OCI-LY1 (cell line): ENCODE results near the gene LIMA1.

Experiments
- H2AFZ ChIP-seq: fragments of 200-600 bp; sonication (generic), shearing (Covaris generic); 2 replicates; pipeline ENCODE4 v1.6.0; 2014; ENCODE audit warnings: antibody characterized with exemption, mild to moderate bottlenecking, low read length
- H3F3A ChIP-seq: fragments of 200-600 bp; sonication (generic), shearing (Covaris generic); 2 replicates; pipeline ENCODE4 v1.6.0; 2014; ENCODE audit warnings: mild to moderate bottlenecking, antibody characterized with exemption, low read length, moderate library complexity; ENCODE audit not compliant: insufficient read depth
- H3K27ac ChIP-seq: fragments of 200-600 bp; sonication (generic); 2 replicates; pipeline ENCODE4 v1.5.1; 2014; ENCODE audit warnings: low read length, mixed run types, mild to moderate bottlenecking, low read depth; ENCODE audit not compliant: poor library complexity, severe bottlenecking
- H3K27me3 ChIP-seq: fragments of 200-600 bp; sonication (generic); 2 replicates; pipeline ENCODE4 v1.6.0; 2014; ENCODE audit warnings: antibody characterized with exemption, mild to moderate bottlenecking, low read length, moderate library complexity; ENCODE audit not compliant: insufficient read depth
- H3K36me3 ChIP-seq: fragments of 200-600 bp; sonication (generic); 2 replicates; pipeline ENCODE4 v1.6.1; 2014; ENCODE audit warnings: mild to moderate bottlenecking, antibody characterized with exemption, low read length, moderate library complexity, mixed read lengths; ENCODE audit not compliant: insufficient read depth
- H3K4me1 ChIP-seq: fragments of 200-600 bp; sonication (generic); 2 replicates; pipeline ENCODE4 v1.5.1; 2014; ENCODE audit warnings: mild to moderate bottlenecking, low read length, moderate library complexity; ENCODE audit not compliant: insufficient read depth, severe bottlenecking
- H3K4me2 ChIP-seq: fragments of 200-600 bp; sonication (generic), shearing (Covaris generic); 2 replicates; pipeline ENCODE4 v1.6.1; 2014; ENCODE audit warnings: low read length
- H3K4me3 ChIP-seq: fragments of 200-600 bp; sonication (generic); 2 replicates; pipeline ENCODE4 v1.5.1; 2014; ENCODE audit warnings: low read length, low read depth, mild to moderate bottlenecking, mixed read lengths; ENCODE audit not compliant: poor library complexity, severe bottlenecking
- H3K79me2 ChIP-seq: fragments of 200-600 bp; shearing (Covaris generic); 2 replicates; pipeline ENCODE4 v1.6.1; 2016; ENCODE audit warnings: mixed run types, low read length, mixed read lengths; ENCODE audit not compliant: insufficient read depth
- H3K9ac ChIP-seq: fragments of 200-600 bp; sonication (generic), shearing (Covaris generic); 2 replicates; pipeline ENCODE4 v1.6.1; 2014; ENCODE audit warnings: mild to moderate bottlenecking, low read length, mixed read lengths
- H3K9me2 ChIP-seq: fragments of 200-600 bp; sonication (generic), shearing (Covaris generic); 2 replicates; pipeline ENCODE4 v1.6.1; 2014; ENCODE audit warnings: low read depth, mild to moderate bottlenecking, low read length, mixed read lengths
- H3K9me3 ChIP-seq: fragments of 200-600 bp; shearing (Covaris generic); 2 replicates; pipeline ENCODE4 v1.6.1; 2014; ENCODE audit warnings: low read length, mixed read lengths
- H4K20me1 ChIP-seq: fragments of 200-600 bp; sonication (generic), shearing (Covaris generic); 2 replicates; pipeline ENCODE4 v1.6.0; 2016; ENCODE audit warnings: mild to moderate bottlenecking, low read length; ENCODE audit not compliant: insufficient read depth
- CTCF ChIP-seq: fragments of 200-600 bp; sonication (generic), shearing (Covaris generic); IDR thresholded peaks from 2 replicates; pipeline ENCODE4 v1.5.1; 2017; ENCODE audit warnings: mild to moderate bottlenecking, antibody characterized with exemption, low read length, moderate library complexity, mixed read lengths
- EZH2 ChIP-seq: fragments of 200-600 bp; sonication (generic), shearing (Covaris generic); IDR thresholded peaks from 2 replicates; pipeline ENCODE4 v1.8.0; 2017; ENCODE audit warnings: borderline replicate concordance, mixed run types, mild to moderate bottlenecking, antibody characterized with exemption, low read length, moderate library complexity, mixed read lengths

The LIMA1 gene

GRCh38 chr12:50239355-50239891 is 43.9 kb downstream of the LIMA1 start:
- no peak overlapping the region for H3K4me3 ChIP-seq
- H3K4me1 ChIP-seq = no peaks in the 10 kb centered on the region
- H3K9me2 ChIP-seq = no peaks in the 10 kb centered on the region
- no peak overlapping the region for H3K9ac ChIP-seq
- no peaks in the 10 kb centered on the region for H3K79me2 ChIP-seq
- no peaks in the 10 kb centered on the region for H3K27me3 ChIP-seq
- TF ChIP-seq CTCF (no peak), EZH2 (no peak)
- no peaks in the 10 kb centered on the region for H3K36me3 ChIP-seq
- no peaks in the 10 kb centered on the region for H3K9me3 ChIP-seq
- H3K4me2 ChIP-seq = no peak overlapping the region
- no peaks in the 10 kb centered on the region for H3F3A ChIP-seq
- no peak overlapping the region for H3K27ac ChIP-seq
- H4K20me1 ChIP-seq = no peaks in the 10 kb centered on the region
- no peak overlapping the region for H2AFZ ChIP-seq

DNA sequence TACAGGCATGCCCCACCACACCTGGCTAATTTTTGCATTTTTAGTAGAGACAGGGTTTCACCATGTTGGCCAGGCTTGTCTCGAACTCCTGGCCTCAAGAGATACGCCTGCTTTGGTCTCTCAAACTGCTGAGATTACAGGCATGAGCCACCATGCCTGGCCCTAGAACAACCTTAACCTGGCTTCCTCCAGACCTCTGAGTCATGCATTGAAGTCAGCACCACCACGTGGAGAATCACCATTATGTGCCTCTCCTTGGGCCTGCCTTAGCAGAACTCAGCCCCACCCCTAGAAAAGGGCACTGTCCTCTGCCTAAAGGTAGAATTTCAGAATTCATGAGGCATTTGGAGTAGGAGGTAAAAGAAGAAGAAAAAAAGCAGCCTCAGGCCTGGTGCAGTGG is 49.0 kb downstream of the LIMA1 start:
- Histone ChIP-seq H3K27me3 (no peaks in the 10 kb centered on the region), H3K27ac (no peak overlapping the region), H3K4me1 (no peaks in the 10 kb centered on the region), H3K9me3 (no peaks in the 10 kb centered on the region), H4K20me1 (no peaks in the 10 kb centered on the region), H2AFZ (no peak overlapping the region), H3K4me3 (no peak overlapping the region), H3K79me2 (no peaks in the 10 kb centered on the region), H3K36me3 (no peaks in the 10 kb centered on the region), H3K9ac (no peak overlapping the region), H3K4me2 (no peak overlapping the region), H3F3A (no peaks in the 10 kb centered on the region), H3K9me2 (no peaks in the 10 kb centered on the region)
- TF ChIP-seq EZH2 (no peak), CTCF (no peak)

DNA sequence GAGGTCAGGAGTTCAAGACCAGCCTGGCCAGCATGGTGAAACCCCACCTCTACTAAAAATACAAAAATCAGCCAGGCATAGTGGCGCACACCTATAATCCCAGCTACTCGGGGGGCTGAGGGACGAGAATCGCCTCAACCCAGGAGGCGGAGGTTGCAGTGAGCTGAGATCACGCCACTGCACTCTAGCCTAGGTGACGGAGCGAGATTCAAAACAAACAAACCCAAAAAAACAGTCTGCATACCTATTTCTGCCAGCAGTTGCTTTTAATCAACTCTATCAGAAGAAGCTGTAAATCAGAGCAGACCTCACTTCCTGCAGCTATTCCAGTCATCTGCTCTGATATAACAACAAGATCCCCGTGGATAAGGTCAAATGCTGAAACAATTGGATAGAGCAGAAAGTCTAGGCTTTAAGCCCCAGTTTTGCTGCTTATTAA is 50.5 kb downstream of the LIMA1 start:
- Histone ChIP-seq H3K9me3 (no peaks in the 10 kb centered on the region), H3K27ac (no peak overlapping the region), H3K4me3 (no peak overlapping the region), H3K4me2 (no peak overlapping the region), H4K20me1 (no peaks in the 10 kb centered on the region), H3K79me2 (no peaks in the 10 kb centered on the region), H3K4me1 (no peaks in the 10 kb centered on the region), H3K9me2 (no peaks in the 10 kb centered on the region), H3F3A (no peaks in the 10 kb centered on the region), H2AFZ (no peak overlapping the region), H3K9ac (no peak overlapping the region), H3K36me3 (no peaks in the 10 kb centered on the region), H3K27me3 (no peaks in the 10 kb centered on the region)
- TF ChIP-seq CTCF (no peak), EZH2 (no peak)
